HepG2 (cell line): Measurements from ENCODE around the gene DMPK. TPM values are rescaled to one million over a fixed set of nuclear protein-coding genes. Genes with fewer than 3 reads are reported as not detected.

Experiments
- ATAD3A ChIP-seq: sonication (generic); formaldehyde crosslinking; IDR thresholded peaks from 2 replicates; pipeline ENCODE4 v1.4.0; 2020; ENCODE audit warnings: missing genetic modification reagents
- BCLAF1 ChIP-seq: fragments of 450-650 bp; IDR thresholded peaks from 2 replicates; pipeline ENCODE4 v1.6.1; 2017; ENCODE audit warnings: mild to moderate bottlenecking
- GTF3A ChIP-seq: sonication (generic); formaldehyde crosslinking; conservative IDR thresholded peaks from 2 replicates; pipeline ENCODE4 v1.4.0; 2020; ENCODE audit warnings: mild to moderate bottlenecking, missing genetic modification reagents
- NFYC ChIP-seq: IDR thresholded peaks from 2 replicates; pipeline ENCODE4 v1.6.1; 2016; ENCODE audit warnings: missing genetic modification reagents, missing compliant biosample characterization
- NR2C2 ChIP-seq: sonication (generic); formaldehyde crosslinking; IDR thresholded peaks from 2 replicates; pipeline ENCODE4 v1.4.0; 2020; ENCODE audit warnings: missing genetic modification reagents, mild to moderate bottlenecking, moderate library complexity, borderline replicate concordance
- RAD21 ChIP-seq: fragments of 450-650 bp; formaldehyde crosslinking; IDR thresholded peaks from 2 replicates; pipeline ENCODE4 v1.5.0; 2020; ENCODE audit warnings: mild to moderate bottlenecking
- RBM39 ChIP-seq: fragments of 200-400 bp; formaldehyde crosslinking; IDR thresholded peaks from one replicate; pipeline ENCODE4 v1.6.1; 2018; ENCODE audit warnings: antibody characterized with exemption, mild to moderate bottlenecking, low read depth, low read length; ENCODE audit not compliant: poor library complexity, severe bottlenecking
- RFX3 ChIP-seq: IDR thresholded peaks from 2 replicates; pipeline ENCODE4 v1.6.1; 2016; ENCODE audit warnings: missing biosample characterization, missing genetic modification reagents
- ZHX2 ChIP-seq, 2 experiments: sonication (generic) in 1 of 2; formaldehyde crosslinking in 1 of 2; IDR thresholded peaks; 2 replicates each; pipeline versions ENCODE4 v1.6.1 to v1.9.0; 2014 to 2022; ENCODE audit warnings: antibody characterized with exemption in 1 of 2, borderline replicate concordance in 1 of 2, inconsistent platforms in 1 of 2, low read depth in 1 of 2, missing genetic modification reagents in 1 of 2
- ZNF572 ChIP-seq: sonication (generic); formaldehyde crosslinking; IDR thresholded peaks from 2 replicates; pipeline ENCODE4 v1.5.1; 2020; ENCODE audit warnings: mild to moderate bottlenecking, missing genetic modification reagents
- ZNF7 ChIP-seq: IDR thresholded peaks from 2 replicates; pipeline ENCODE4 v1.6.1; 2016; ENCODE audit warnings: missing biosample characterization, missing genetic modification reagents
- ZNF841 ChIP-seq: sonication (generic); formaldehyde crosslinking; IDR thresholded peaks from 2 replicates; pipeline ENCODE4 v1.8.1; 2023; ENCODE audit warnings: missing genetic modification reagents, borderline replicate concordance
- polyA plus RNA-seq, 8 experiments: library from polyadenylated mRNA; depleted of rRNA in 3 of 8; stranded (reverse) in 7 of 8; unstranded in 1 of 8; fragments of >200 nt; fragmentation: Illumina TruSeq in 4 of 8; extraction: Trizol in 4 of 8; gene quantifications; 2 replicates each; pipeline versions ENCODE4 v1.2.1 to v1.2.3, GENCODE V29; 2011 to 2016; ENCODE audit warnings: low read depth in 4 of 8, missing spikeins in 1 of 8, mixed read lengths in 1 of 8; ENCODE audit not compliant: insufficient read depth in 1 of 8
- total RNA-seq, 5 experiments: library from RNA; depleted of rRNA; stranded (reverse); fragments of >200 nt; fragmentation: Illumina TruSeq; extraction: Trizol; gene quantifications; 2 replicates each; pipeline ENCODE4 v1.2.3, GENCODE V29; 2016; ENCODE audit warnings: low read depth in 1 of 5

Gene DMPK
- total and polyA plus RNA-seq, 2 of the 13 experiments (the other 11 are each of a cell fraction or from before 2014, with no cell fraction given): 5.3 to 8.8 TPM

GRCh38 chr19:45742969-45743368, 39.3 kb downstream of the DMPK start (continued):
- TF ChIP-seq BCLAF1 (no peak), ZNF572 (no peak), ZHX2 (IDR thresholded peaks at IDR 0.05; ENCODE audit: low read depth) (no peak), ZHX2 (CRISPR knock-in tag; IDR thresholded peaks at IDR 0.05; ENCODE audit: borderline replicate concordance) (no peak), NR2C2 (no peak), ZNF7 (no peak), RAD21 (CRISPR knock-in tag) (no peak), RBM39 (no peak), ZNF841 (CRISPR knock-in tag) (no peak), NFYC (CRISPR knock-in tag) (no peak), ATAD3A (CRISPR knock-in tag) (no peak), GTF3A (CRISPR knock-in tag) (no peak), RFX3 (CRISPR knock-in tag) (no peak)
